ENCODE data around the gene PUS3.

- TF ChIP-seq EZH2 (IDR thresholded peaks at IDR 0.05; ENCODE audit: insufficient read depth, low read length) (no peak), CTCF (IDR thresholded peaks at IDR 0.05; ENCODE audit: insufficient read depth, low read depth, low read length) (no peak)
Observed at GRCh38 chr11:125910226-125910849, 7.3 kb upstream of the PUS3 start.

All from astrocyte (in vitro differentiated cells and primary cell).